Fibroblast of lung (primary cell): Measurements from ENCODE around the gene MGAT3. TPM values are rescaled to one million over a fixed set of nuclear protein-coding genes. Genes with fewer than 3 reads are reported as not detected.

ENCODE experiments used
- DNase-seq, 2 donors: peaks; one replicate each; pipeline versions ENCODE4 v3.0.0 to v3.0.0-alpha.2; 2010; ENCODE audit warnings: low read depth in 2 of 2
- H2AFZ ChIP-seq: 2 replicates; pipeline ENCODE4 v1.5.1; 2012; ENCODE audit warnings: low read length, control low read depth, inconsistent platforms
- H3K27ac ChIP-seq: 2 replicates; pipeline ENCODE4 v1.5.1; 2011; ENCODE audit warnings: low read length, control low read depth; ENCODE audit not compliant: insufficient read depth
- H3K27me3 ChIP-seq: 2 replicates; pipeline ENCODE4 v1.5.1; 2011; ENCODE audit warnings: mild to moderate bottlenecking, low read length; ENCODE audit not compliant: control insufficient read depth, insufficient read depth
- H3K36me3 ChIP-seq: 2 replicates; pipeline ENCODE4 v1.5.1; 2011; ENCODE audit warnings: low read length; ENCODE audit not compliant: control insufficient read depth, insufficient read depth
- H3K4me1 ChIP-seq: 2 replicates; pipeline ENCODE4 v1.5.1; 2011; ENCODE audit warnings: low read length; ENCODE audit not compliant: control insufficient read depth, insufficient read depth; ENCODE audit errors: extremely low read depth
- H3K4me2 ChIP-seq: 2 replicates; pipeline ENCODE4 v1.5.1; 2011; ENCODE audit warnings: low read length, control low read depth; ENCODE audit not compliant: insufficient read depth; ENCODE audit errors: extremely low read depth
- H3K4me3 ChIP-seq, 4 experiments: fragments of 200-600 bp in 1 of 4; sonication (generic) in 1 of 4; replicated peaks in 1 of 4; 2 replicates each; pipeline ENCODE4 v1.5.1; 2011 to 2016; ENCODE audit warnings: low read length in 4 of 4, low read depth in 3 of 4, mild to moderate bottlenecking in 3 of 4, control low read depth in 2 of 4, inconsistent platforms in 1 of 4, mixed read lengths in 1 of 4; ENCODE audit not compliant: insufficient read depth in 1 of 4; ENCODE audit errors: control extremely low read depth in 1 of 4
- H3K79me2 ChIP-seq: 2 replicates; pipeline ENCODE4 v1.5.1; 2012; ENCODE audit warnings: mild to moderate bottlenecking, low read length, inconsistent platforms; ENCODE audit not compliant: control insufficient read depth, insufficient read depth
- H3K9ac ChIP-seq: 2 replicates; pipeline ENCODE4 v1.5.1; 2011; ENCODE audit warnings: mild to moderate bottlenecking, low read length, control low read depth; ENCODE audit not compliant: insufficient read depth
- H3K9me3 ChIP-seq: 2 replicates; pipeline ENCODE4 v1.5.1; 2012; ENCODE audit warnings: low read depth, low read length; ENCODE audit not compliant: control insufficient read depth, insufficient read depth
- H4K20me1 ChIP-seq: 2 replicates; pipeline ENCODE4 v1.5.1; 2011; ENCODE audit warnings: low read length; ENCODE audit not compliant: control insufficient read depth, insufficient read depth; ENCODE audit errors: extremely low read depth
- EZH2 ChIP-seq: IDR thresholded peaks from 2 replicates; pipeline ENCODE4 v1.5.1; 2012; ENCODE audit warnings: low read length, control low read depth, mild to moderate bottlenecking; ENCODE audit errors: missing control alignments
- polyA plus RNA-seq, 2 donors: library from polyadenylated mRNA; depleted of rRNA in 1 of 2; stranded (reverse) in 1 of 2; unstranded in 1 of 2; fragments of >200 nt; gene quantifications; 2 replicates each; pipeline ENCODE4 v1.2.1, GENCODE V29; 2011 to 2012; ENCODE audit warnings: missing spikeins in 1 of 2
- total RNA-seq: library from RNA; depleted of rRNA; stranded (reverse); fragments of >200 nt; gene quantifications from 2 replicates; pipeline ENCODE4 v1.2.1, GENCODE V29; 2014
- TF ChIP-seq, protein P1 (sequence below), 2 donors: IDR thresholded peaks in 1 of 2; conservative IDR thresholded peaks in 1 of 2; 1 replicate in 1 of 2; 2 replicates in 1 of 2; pipeline ENCODE4 v1.5.1; 2011 to 2012; ENCODE audit warnings: low read length in 2 of 2, control low read depth in 1 of 2, inconsistent platforms in 1 of 2, low read depth in 1 of 2, mild to moderate bottlenecking in 1 of 2

MGAT3 gene
- total and polyA plus RNA-seq, 2 donors (not counting 1 experiment from before 2014, with no cell fraction given): 0.09 TPM; not detected in 1

GRCh38 chr22:39517470-39517869 is 60.7 kb downstream of the MGAT3 start:
- Histone ChIP-seq H3K79me2 (peaks cover 25% of the 10 kb centered on the region), H3K27me3 (no peaks in the 10 kb centered on the region), H2AFZ (no peak overlapping the region), H4K20me1 (peaks cover 3% of the 10 kb centered on the region), H3K4me1 (peaks cover 5% of the 10 kb centered on the region), H3K4me2 (no peak overlapping the region), H3K27ac (no peak overlapping the region), H3K4me3 (no peak overlapping the region), H3K9ac (no peak overlapping the region), H3K36me3 (peaks cover 22% of the 10 kb centered on the region), H3K9me3 (no peaks in the 10 kb centered on the region)
- DNase-seq: no peak
- TF ChIP-seq EZH2: no peak
- TF ChIP-seq, protein P1, sequence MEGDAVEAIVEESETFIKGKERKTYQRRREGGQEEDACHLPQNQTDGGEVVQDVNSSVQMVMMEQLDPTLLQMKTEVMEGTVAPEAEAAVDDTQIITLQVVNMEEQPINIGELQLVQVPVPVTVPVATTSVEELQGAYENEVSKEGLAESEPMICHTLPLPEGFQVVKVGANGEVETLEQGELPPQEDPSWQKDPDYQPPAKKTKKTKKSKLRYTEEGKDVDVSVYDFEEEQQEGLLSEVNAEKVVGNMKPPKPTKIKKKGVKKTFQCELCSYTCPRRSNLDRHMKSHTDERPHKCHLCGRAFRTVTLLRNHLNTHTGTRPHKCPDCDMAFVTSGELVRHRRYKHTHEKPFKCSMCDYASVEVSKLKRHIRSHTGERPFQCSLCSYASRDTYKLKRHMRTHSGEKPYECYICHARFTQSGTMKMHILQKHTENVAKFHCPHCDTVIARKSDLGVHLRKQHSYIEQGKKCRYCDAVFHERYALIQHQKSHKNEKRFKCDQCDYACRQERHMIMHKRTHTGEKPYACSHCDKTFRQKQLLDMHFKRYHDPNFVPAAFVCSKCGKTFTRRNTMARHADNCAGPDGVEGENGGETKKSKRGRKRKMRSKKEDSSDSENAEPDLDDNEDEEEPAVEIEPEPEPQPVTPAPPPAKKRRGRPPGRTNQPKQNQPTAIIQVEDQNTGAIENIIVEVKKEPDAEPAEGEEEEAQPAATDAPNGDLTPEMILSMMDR (conservative IDR thresholded peaks at IDR 0.05 in 1 of 2, IDR thresholded peaks at IDR 0.05 in 1 of 2; ENCODE audit: low read depth in 1 of 2, low read length in 2 of 2): no peak

GRCh38 chr22:39518144-39518786 is 61.5 kb downstream of the MGAT3 start:
- Histone ChIP-seq H3K4me2 (peak overlapping the region; percentile 84), H3K27ac (no peak overlapping the region), H2AFZ (no peak overlapping the region), H3K9me3 (no peaks in the 10 kb centered on the region), H3K9ac (no peak overlapping the region), H4K20me1 (peaks cover 3% of the 10 kb centered on the region), H3K79me2 (peaks cover 33% of the 10 kb centered on the region), H3K27me3 (no peaks in the 10 kb centered on the region), H3K36me3 (peaks cover 25% of the 10 kb centered on the region), H3K4me1 (peaks cover 5% of the 10 kb centered on the region), H3K4me3 (peak overlapping the region in 2 of 4 experiments; percentile 70 to 99)
- no peak for DNase-seq
- TF ChIP-seq, protein P1 (conservative IDR thresholded peaks at IDR 0.05 in 1 of 2, IDR thresholded peaks at IDR 0.05 in 1 of 2; ENCODE audit: low read depth in 1 of 2, low read length in 2 of 2): no peak
- no peak for TF ChIP-seq EZH2

DNA sequence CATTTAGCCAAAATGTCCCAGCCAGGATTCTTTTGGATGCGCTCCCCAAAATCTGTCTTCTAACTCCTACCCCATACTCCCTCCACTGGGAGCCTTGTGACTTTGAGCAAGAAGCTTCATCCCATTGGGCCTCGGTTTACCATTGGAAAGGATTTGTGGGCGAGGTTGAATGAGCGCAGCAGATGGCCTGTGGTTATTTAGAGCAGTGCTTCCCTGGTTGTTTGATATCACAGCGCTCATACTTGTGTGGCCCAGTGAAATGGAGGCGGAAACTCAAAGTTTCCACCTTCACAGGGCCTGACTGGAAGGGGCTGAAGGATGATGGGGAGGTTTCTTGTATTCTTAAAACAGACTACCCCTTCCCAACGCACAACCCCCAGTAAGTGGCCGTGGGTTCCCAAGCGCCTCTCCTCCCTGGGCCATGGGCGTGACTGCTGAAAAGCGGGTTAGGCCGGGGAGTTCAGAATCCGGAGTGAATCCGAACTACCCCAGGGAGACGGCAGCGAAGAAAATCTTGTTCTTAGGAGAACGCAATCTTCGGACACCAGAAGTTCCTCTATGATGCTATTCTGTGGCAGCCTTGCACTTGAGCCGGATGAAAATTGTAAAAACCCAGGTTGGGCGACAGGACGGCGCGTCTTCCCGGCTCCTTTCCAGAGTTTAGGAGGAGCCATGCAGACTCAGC is 62.3 kb downstream of the MGAT3 start:
- Histone ChIP-seq H3K79me2 (peaks cover 38% of the 10 kb centered on the region), H3K27me3 (no peaks in the 10 kb centered on the region), H3K4me3 (peak overlapping the region; percentile 70 to 99 (median 90)), H3K4me2 (peak overlapping the region; percentile 84), H3K9ac (peak overlapping the region; percentile 99), H3K36me3 (peaks cover 23% of the 10 kb centered on the region), H3K9me3 (no peaks in the 10 kb centered on the region), H4K20me1 (peaks cover 3% of the 10 kb centered on the region), H2AFZ (peak overlapping the region; percentile 7), H3K27ac (peak overlapping the region; percentile 98), H3K4me1 (peaks cover 5% of the 10 kb centered on the region)
- peak; percentile 46 for DNase-seq
- TF ChIP-seq EZH2: no peak
- TF ChIP-seq, protein P1 (conservative IDR thresholded peaks at IDR 0.05 in 1 of 2, IDR thresholded peaks at IDR 0.05 in 1 of 2; ENCODE audit: low read depth in 1 of 2, low read length in 2 of 2): no peak
